ENCODE results near the gene EML4. TPM values are rescaled to one million over a fixed set of nuclear protein-coding genes. Genes with fewer than 3 reads are reported as not detected.

The EML4 gene
- total RNA-seq, 1 donor from 2014 or later, result 22.5 TPM

GRCh38 chr2:42250925-42251324 is 81.8 kb downstream of the EML4 start:
- DNase-seq (ENCODE audit: low read depth), result no peak

GRCh38 chr2:42252464-42252863 is 83.3 kb downstream of the EML4 start:
- DNase-seq (ENCODE audit: low read depth), result no peak

GRCh38 chr2:42254186-42254895 is 85.2 kb downstream of the EML4 start:
- DNase-seq (ENCODE audit: low read depth), result no peak

GRCh38 chr2:42256505-42256904 is 87.4 kb downstream of the EML4 start:
- no peak for DNase-seq (ENCODE audit: low read depth)

- DNase-seq (ENCODE audit: low read depth), result no peak
Observed at GRCh38 chr2:42261518-42262195, 92.5 kb downstream of the EML4 start.

GRCh38 chr2:42266236-42266635 is 97.1 kb downstream of the EML4 start:
- no peak for DNase-seq (ENCODE audit: low read depth)

GRCh38 chr2:42267530-42267929 is 98.4 kb downstream of the EML4 start:
- DNase-seq (ENCODE audit: low read depth), result no peak

- DNase-seq (ENCODE audit: low read depth), result no peak
Observed at GRCh38 chr2:42268528-42269151, 99.5 kb downstream of the EML4 start.

- DNase-seq (ENCODE audit: low read depth), result no peak
Observed at GRCh38 chr2:42270757-42271156, 101.6 kb downstream of the EML4 start.

GRCh38 chr2:42271246-42271645 is 102.1 kb downstream of the EML4 start:
- peak; percentile 19 for DNase-seq (ENCODE audit: low read depth)

- no peak for DNase-seq (ENCODE audit: low read depth)
Observed at GRCh38 chr2:42274863-42275262, 105.7 kb downstream of the EML4 start.

GRCh38 chr2:42281416-42282081 is 112.4 kb downstream of the EML4 start:
- no peak for DNase-seq (ENCODE audit: low read depth)

- no peak for DNase-seq (ENCODE audit: low read depth)
Observed at GRCh38 chr2:42284019-42284418, 114.9 kb downstream of the EML4 start.

GRCh38 chr2:42286268-42286946 is 117.3 kb downstream of the EML4 start:
- no peak for DNase-seq (ENCODE audit: low read depth)

GRCh38 chr2:42288811-42289210 is 119.7 kb downstream of the EML4 start:
- no peak for DNase-seq (ENCODE audit: low read depth)

- no peak for DNase-seq (ENCODE audit: low read depth)
Observed at GRCh38 chr2:42289222-42289621, 120.1 kb downstream of the EML4 start.

- DNase-seq (ENCODE audit: low read depth), result no peak
Observed at GRCh38 chr2:42290005-42290404, 120.9 kb downstream of the EML4 start.

- no peak for DNase-seq (ENCODE audit: low read depth)
Observed at GRCh38 chr2:42293019-42293418, 123.9 kb downstream of the EML4 start.

- DNase-seq (ENCODE audit: low read depth), result no peak
Observed at GRCh38 chr2:42296226-42296625, 127.1 kb downstream of the EML4 start.

- no peak for DNase-seq (ENCODE audit: low read depth)
Observed at GRCh38 chr2:42297322-42297936, 128.3 kb downstream of the EML4 start.

- DNase-seq (ENCODE audit: low read depth), result no peak
Observed at GRCh38 chr2:42298132-42298531, 129.0 kb downstream of the EML4 start.

Data from myocyte (in vitro differentiated cells).